HG03571 (cell line): ENCODE measurements around the gene XRCC6.
"Not testable (repeated sequence)": the region's sequence is repeated elsewhere in the genome, so short reads cannot be mapped to it uniquely, and the experiment has no call there.

Experiments
- ATAC-seq: cut with Tn5 transposase; IDR thresholded peaks from one replicate; pipeline ENCODE4 v1.9.1; 2021; ENCODE audit not compliant: unreplicated experiment

Gene XRCC6

GRCh38 chr22:41648432-41648831, 27.3 kb downstream of the XRCC6 start:
- ATAC-seq, result no peak

GRCh38 chr22:41650229-41650628, 29.1 kb downstream of the XRCC6 start:
- ATAC-seq, result no peak

GRCh38 chr22:41650821-41651220, 29.7 kb downstream of the XRCC6 start:
- ATAC-seq, result no peak

- ATAC-seq, result no peak
Observed at GRCh38 chr22:41654322-41654721, 33.2 kb downstream of the XRCC6 start.

- no peak for ATAC-seq
Observed at GRCh38 chr22:41656556-41656955, 35.5 kb downstream of the XRCC6 start.

GRCh38 chr22:41657709-41658108, 36.6 kb downstream of the XRCC6 start:
- no peak for ATAC-seq

GRCh38 chr22:41658869-41659268, 37.8 kb downstream of the XRCC6 start:
- no peak for ATAC-seq

- ATAC-seq, result no peak
Observed at GRCh38 chr22:41659941-41660340, 38.8 kb downstream of the XRCC6 start.

- ATAC-seq, result no peak
Observed at GRCh38 chr22:41660416-41660815, 39.3 kb downstream of the XRCC6 start.

GRCh38 chr22:41661088-41661487, 40.0 kb downstream of the XRCC6 start:
- no peak for ATAC-seq

GRCh38 chr22:41661713-41662112, 40.6 kb downstream of the XRCC6 start:
- ATAC-seq, result no peak

GRCh38 chr22:41663594-41663993, 42.5 kb downstream of the XRCC6 start:
- not testable (repeated sequence) for ATAC-seq

- ATAC-seq, result no peak
Observed at GRCh38 chr22:41664490-41664889, 43.4 kb downstream of the XRCC6 start.

GRCh38 chr22:41664951-41665350, 43.9 kb downstream of the XRCC6 start:
- ATAC-seq, result no peak

- no peak for ATAC-seq
Observed at GRCh38 chr22:41668971-41669911, 48.1 kb downstream of the XRCC6 start.

GRCh38 chr22:41672096-41672495, 51.0 kb downstream of the XRCC6 start:
- ATAC-seq, result not testable (repeated sequence)

GRCh38 chr22:41672780-41673509, 51.9 kb downstream of the XRCC6 start:
- ATAC-seq, result no peak

- no peak for ATAC-seq
Observed at GRCh38 chr22:41674846-41675340, 53.8 kb downstream of the XRCC6 start.

GRCh38 chr22:41676134-41676533, 55.0 kb downstream of the XRCC6 start:
- ATAC-seq, result no peak

- ATAC-seq, result no peak
Observed at GRCh38 chr22:41681616-41682015, 60.5 kb downstream of the XRCC6 start.

GRCh38 chr22:41682033-41682807, 61.1 kb downstream of the XRCC6 start:
- ATAC-seq, result peak; percentile 49
